ENCODE data around the gene ACTBL2.

GRCh38 chr5:57509501-57510260, 27.1 kb upstream of the ACTBL2 start:
- TF ChIP-seq CTCF (IDR thresholded peaks at IDR 0.05) (no peak), POLR2A (IDR thresholded peaks at IDR 0.05) (no peak)
